ENCODE data around the gene C16orf96.

DNA sequence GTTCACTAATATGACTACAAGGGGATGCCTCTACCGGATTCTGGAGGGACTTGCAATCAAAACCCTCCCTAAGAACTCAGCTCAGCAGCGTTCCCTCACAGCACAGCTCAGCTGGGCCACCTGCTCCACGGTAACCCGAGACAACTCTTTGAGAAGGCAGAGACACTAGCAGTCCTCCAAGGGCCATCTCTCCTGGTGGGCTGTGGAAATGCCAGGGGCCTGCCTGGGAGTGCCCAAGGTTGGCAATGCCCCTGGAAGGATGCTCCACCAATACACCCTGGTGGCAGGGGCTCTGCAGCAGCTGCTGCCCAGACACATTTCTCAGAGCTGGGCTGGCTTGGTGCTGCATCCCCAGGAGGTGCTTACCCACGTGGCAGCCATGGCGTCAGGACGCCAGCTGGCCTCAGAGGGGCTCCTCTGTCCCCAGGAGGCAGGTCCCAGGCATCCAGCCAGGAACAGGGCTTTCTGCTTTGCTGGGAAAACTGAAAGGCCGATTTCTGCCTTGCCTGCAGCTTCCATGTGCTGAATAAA is 34.0 kb upstream of the C16orf96 start:
- TF ChIP-seq EZH2 (IDR thresholded peaks at IDR 0.05; ENCODE audit: borderline replicate concordance, insufficient read depth, low read depth, low read length, poor library complexity, severe bottlenecking), result no peak
- TF ChIP-seq, protein P1, sequence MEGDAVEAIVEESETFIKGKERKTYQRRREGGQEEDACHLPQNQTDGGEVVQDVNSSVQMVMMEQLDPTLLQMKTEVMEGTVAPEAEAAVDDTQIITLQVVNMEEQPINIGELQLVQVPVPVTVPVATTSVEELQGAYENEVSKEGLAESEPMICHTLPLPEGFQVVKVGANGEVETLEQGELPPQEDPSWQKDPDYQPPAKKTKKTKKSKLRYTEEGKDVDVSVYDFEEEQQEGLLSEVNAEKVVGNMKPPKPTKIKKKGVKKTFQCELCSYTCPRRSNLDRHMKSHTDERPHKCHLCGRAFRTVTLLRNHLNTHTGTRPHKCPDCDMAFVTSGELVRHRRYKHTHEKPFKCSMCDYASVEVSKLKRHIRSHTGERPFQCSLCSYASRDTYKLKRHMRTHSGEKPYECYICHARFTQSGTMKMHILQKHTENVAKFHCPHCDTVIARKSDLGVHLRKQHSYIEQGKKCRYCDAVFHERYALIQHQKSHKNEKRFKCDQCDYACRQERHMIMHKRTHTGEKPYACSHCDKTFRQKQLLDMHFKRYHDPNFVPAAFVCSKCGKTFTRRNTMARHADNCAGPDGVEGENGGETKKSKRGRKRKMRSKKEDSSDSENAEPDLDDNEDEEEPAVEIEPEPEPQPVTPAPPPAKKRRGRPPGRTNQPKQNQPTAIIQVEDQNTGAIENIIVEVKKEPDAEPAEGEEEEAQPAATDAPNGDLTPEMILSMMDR (IDR thresholded peaks at IDR 0.05), result no peak
